ENCODE measurements around the gene NR2E3. TPM values are rescaled to one million over a fixed set of nuclear protein-coding genes. Genes with fewer than 3 reads are reported as not detected.

The NR2E3 gene
- total RNA-seq, 4 donors from 2014 or later, result 0.21 TPM; not detected in 3

GRCh38 chr15:71809346-71809745, 1.0 kb upstream of the NR2E3 start:
- WGBS, 2 donors, result 75 to 82% methylated on average over 8 of the region's 8 CpGs

GRCh38 chr15:71811036-71811736, 832 bp downstream of the NR2E3 start:
- Histone ChIP-seq H3K36me3 (no peaks in the 10 kb centered on the region), H3K9me3 (no peaks in the 10 kb centered on the region), H3K27ac (no peak overlapping the region), H3K4me3 (no peak overlapping the region), H3K27me3 (peaks cover 0 to 3% of the 10 kb centered on the region in 2 donors), H3K4me1 (no peaks in the 10 kb centered on the region)
- no peak for DNase-seq (ENCODE audit: low spot score in 2 of 2)
- TF ChIP-seq CTCF (IDR thresholded peaks at IDR 0.05) (no peak), EP300 (IDR thresholded peaks at IDR 0.05) (no peak), POLR2A (IDR thresholded peaks at IDR 0.05) (no peak)
- WGBS, 2 donors, result 68 to 73% methylated on average over 19 to 27 of the region's 27 CpGs

More at GRCh38 chr15:71809346-71809745, 1.0 kb upstream of the NR2E3 start:
- DNase-seq (ENCODE audit: low spot score in 2 of 2), result no peak
- Histone ChIP-seq H3K27me3 (peaks cover 0 to 3% of the 10 kb centered on the region in 2 donors), H3K4me1 (no peaks in the 10 kb centered on the region), H3K36me3 (no peaks in the 10 kb centered on the region), H3K4me3 (no peak overlapping the region), H3K27ac (no peak overlapping the region), H3K9me3 (no peaks in the 10 kb centered on the region)
- TF ChIP-seq EP300 (IDR thresholded peaks at IDR 0.05) (no peak), POLR2A (IDR thresholded peaks at IDR 0.05) (no peak), CTCF (IDR thresholded peaks at IDR 0.05) (no peak)

GRCh38 chr15:71811752-71812735, 1.7 kb downstream of the NR2E3 start:
- TF ChIP-seq CTCF (IDR thresholded peaks at IDR 0.05), result no peak
- TF ChIP-seq POLR2A (IDR thresholded peaks at IDR 0.05), result no peak
- TF ChIP-seq EP300 (IDR thresholded peaks at IDR 0.05), result no peak
- H3K27ac ChIP-seq, result no peak overlapping the region
- 88% methylated on average over 35 to 38 of the region's 38 CpGs for WGBS, 2 donors
- H3K4me1 ChIP-seq, result no peaks in the 10 kb centered on the region
- H3K9me3 ChIP-seq, result no peaks in the 10 kb centered on the region
- H3K4me3 ChIP-seq, result no peak overlapping the region
- H3K36me3 ChIP-seq, result no peaks in the 10 kb centered on the region
- DNase-seq (ENCODE audit: low spot score in 2 of 2), result no peak
- H3K27me3 ChIP-seq, result peaks cover 0 to 3% of the 10 kb centered on the region in 2 donors

GRCh38 chr15:71812966-71813722, 2.8 kb downstream of the NR2E3 start:
- Histone ChIP-seq H3K4me1 (no peaks in the 10 kb centered on the region), H3K27me3 (peaks cover 0 to 3% of the 10 kb centered on the region in 2 donors), H3K9me3 (peaks cover 0 to 6% (median 0%) of the 10 kb centered on the region in 4 donors), H3K27ac (no peak overlapping the region), H3K36me3 (no peaks in the 10 kb centered on the region), H3K4me3 (no peak overlapping the region)
- 84 to 87% methylated on average over 12 to 13 of the region's 16 CpGs for WGBS, 2 donors
- no peak for TF ChIP-seq CTCF (IDR thresholded peaks at IDR 0.05)
- TF ChIP-seq EP300 (IDR thresholded peaks at IDR 0.05), result no peak
- TF ChIP-seq POLR2A (IDR thresholded peaks at IDR 0.05), result no peak
- no peak for DNase-seq (ENCODE audit: low spot score in 2 of 2)
